ENCODE data around the gene LRPPRC.
"Not testable (repeated sequence)": the region's sequence is repeated elsewhere in the genome, so short reads cannot be mapped to it uniquely, and the experiment has no call there.

The LRPPRC gene

DNA sequence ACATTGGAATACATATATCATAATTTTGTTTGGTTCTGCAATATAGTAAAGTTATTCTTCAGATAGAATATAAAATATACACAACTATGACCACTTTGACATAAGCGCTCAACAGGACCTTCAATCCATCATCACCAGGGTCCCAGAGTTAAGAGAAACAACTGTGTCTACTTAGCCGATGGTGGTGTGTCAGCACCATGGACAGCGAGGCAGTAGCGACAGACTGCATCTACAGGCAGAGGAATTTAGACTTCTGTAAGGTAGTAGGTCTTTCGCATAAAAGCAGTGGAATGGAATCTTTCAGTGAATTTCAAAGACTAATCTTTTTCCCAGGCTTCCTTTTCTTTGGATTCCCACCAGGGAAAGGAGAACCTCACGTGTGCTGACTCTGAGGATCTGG lies 20.5 kb upstream of the LRPPRC start:
- TF ChIP-seq CTCF (IDR thresholded peaks at IDR 0.05; ENCODE audit: insufficient read depth, missing control alignments), result no peak
- FAIRE-seq (no peak), DNase-seq (ENCODE audit: insufficient read length, low spot score) (no peak)

DNA sequence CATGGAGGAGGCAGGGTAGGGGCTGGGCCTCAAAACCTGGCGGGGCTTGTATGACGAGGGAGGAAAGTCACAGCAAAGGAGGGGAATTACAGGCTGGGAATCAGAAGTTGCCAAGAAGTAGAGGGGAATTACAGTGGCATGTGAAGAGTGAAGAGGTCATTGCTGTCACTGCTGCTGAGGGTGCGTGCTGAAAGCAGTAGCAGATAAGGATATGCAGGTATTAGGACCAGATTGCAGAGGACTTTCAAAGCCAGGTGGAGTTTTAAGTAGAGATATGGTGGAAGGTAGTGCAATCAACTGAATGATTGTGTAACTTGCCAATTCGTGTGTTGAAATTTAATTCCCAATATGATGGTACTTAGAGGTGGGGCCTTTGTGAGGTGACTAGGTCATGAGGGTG lies 19.4 kb upstream of the LRPPRC start:
- FAIRE-seq (no peak), DNase-seq (ENCODE audit: insufficient read length, low spot score) (no peak)
- TF ChIP-seq CTCF (IDR thresholded peaks at IDR 0.05; ENCODE audit: insufficient read depth, missing control alignments), result no peak

DNA sequence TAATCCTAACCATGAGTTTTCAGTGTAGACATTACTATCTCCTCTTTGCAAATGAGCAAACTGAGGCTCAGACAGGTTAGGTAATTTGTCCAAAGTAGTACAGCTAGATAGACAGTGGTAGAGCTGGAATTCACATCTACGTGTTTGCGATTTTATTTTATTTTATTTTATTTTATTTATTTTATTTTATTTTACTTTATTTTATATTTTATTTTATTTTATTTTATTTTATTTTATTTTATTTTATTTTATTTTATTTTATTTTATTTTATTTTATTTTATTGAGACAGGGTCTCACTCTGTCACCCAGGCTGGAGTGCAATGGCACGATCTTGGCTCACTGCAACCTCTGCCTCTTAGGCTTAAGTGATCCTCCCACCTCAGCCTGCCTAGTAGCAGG lies 17.4 kb upstream of the LRPPRC start:
- DNase-seq (ENCODE audit: insufficient read length, low spot score); FAIRE-seq: not testable (repeated sequence)

- no peak for TF ChIP-seq CTCF (IDR thresholded peaks at IDR 0.05; ENCODE audit: insufficient read depth, missing control alignments)
- no peak for FAIRE-seq
- no peak for DNase-seq (ENCODE audit: insufficient read length, low spot score)
Observed at GRCh38 chr2:44010266-44010665, 14.5 kb upstream of the LRPPRC start.

GRCh38 chr2:44009136-44009735 lies 13.4 kb upstream of the LRPPRC start:
- no peak for FAIRE-seq
- no peak for TF ChIP-seq CTCF (IDR thresholded peaks at IDR 0.05; ENCODE audit: insufficient read depth, missing control alignments)
- no peak for DNase-seq (ENCODE audit: insufficient read length, low spot score)

- DNase-seq (ENCODE audit: insufficient read length, low spot score) (no peak), FAIRE-seq (no peak)
- TF ChIP-seq CTCF (IDR thresholded peaks at IDR 0.05; ENCODE audit: insufficient read depth, missing control alignments), result no peak
Observed at GRCh38 chr2:44005846-44006245, 10.1 kb upstream of the LRPPRC start.

DNA sequence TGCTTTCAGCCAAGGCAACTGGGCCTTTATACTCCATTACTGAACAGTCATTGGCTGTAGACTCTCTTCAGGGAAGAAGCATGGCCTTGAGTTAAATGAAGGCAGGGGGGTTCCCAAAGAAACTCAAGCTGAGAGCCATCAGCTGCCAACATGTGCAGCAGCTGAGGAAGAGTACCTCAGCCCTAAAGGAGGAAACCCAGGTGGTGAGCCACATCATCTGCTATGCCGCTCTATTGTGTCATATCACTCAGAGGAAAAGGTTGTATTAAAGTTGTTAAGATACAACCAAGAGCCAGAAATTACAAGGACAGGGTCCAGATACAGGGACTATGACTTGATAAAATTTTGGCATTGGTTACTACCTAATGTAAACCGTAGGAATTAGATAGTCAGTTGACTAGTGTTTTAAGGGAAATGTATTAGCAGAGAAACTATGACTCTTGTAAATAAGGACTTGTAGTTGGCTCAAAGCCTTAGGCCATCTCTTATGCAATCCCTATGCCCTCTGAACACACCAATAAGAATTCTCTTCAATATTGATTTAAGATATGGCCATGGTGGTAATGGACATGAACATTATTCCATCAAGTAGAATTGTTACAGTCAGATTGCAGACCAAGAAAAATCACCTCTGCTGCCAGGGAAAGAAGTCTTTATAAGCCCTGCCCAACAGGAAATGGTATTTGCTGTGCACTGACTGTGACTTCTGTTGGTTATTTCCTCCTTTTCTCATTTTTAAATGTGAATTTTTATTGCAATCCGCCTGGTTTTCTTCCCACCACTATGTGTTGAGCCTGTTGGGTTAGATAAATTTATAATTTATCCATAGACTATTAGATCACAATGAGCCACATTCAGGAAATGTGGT lies 9.2 kb upstream of the LRPPRC start:
- FAIRE-seq (no peak), DNase-seq (ENCODE audit: insufficient read length, low spot score) (no peak)
- no peak for TF ChIP-seq CTCF (IDR thresholded peaks at IDR 0.05; ENCODE audit: insufficient read depth, missing control alignments)

Data from D721Med (cell line).